Body of pancreas (tissue), 4 donors: ENCODE measurements around the gene SLC24A4. TPM values are rescaled to one million over a fixed set of nuclear protein-coding genes. Genes with fewer than 3 reads are reported as not detected.
A peak's percentile ranks its signal among the peaks of the same experiment; 100 is the strongest.

Source experiments
- ATAC-seq: fragments of 150-250 bp; one replicate; pipeline ENCODE4 v1.9.1; 2016
- DNase-seq, 4 donors: peaks; one replicate each; pipeline ENCODE4 v3.0.0-alpha.2; 2019
- H3K27ac ChIP-seq, 4 donors: fragments of 200-600 bp; sonication (generic); 1 replicate in 3 of 4; 2 replicates in 1 of 4; pipeline versions ENCODE4 v1.5.1 to v1.6.1; 2016 to 2019; ENCODE audit warnings: mild to moderate bottlenecking in 1 of 4, mixed read lengths in 1 of 4, moderate library complexity in 1 of 4
- H3K27me3 ChIP-seq, 2 donors: fragments of 200-600 bp; sonication (generic); one replicate each; pipeline ENCODE4 v1.6.0; 2016; ENCODE audit warnings: mild to moderate bottlenecking in 1 of 2
- H3K36me3 ChIP-seq, 2 donors: fragments of 200-600 bp; sonication (generic); replicated peaks in 1 of 2; 2 replicates each; pipeline ENCODE4 v1.5.1; 2016; ENCODE audit warnings: low read depth in 2 of 2; ENCODE audit not compliant: insufficient read depth in 1 of 2
- H3K4me1 ChIP-seq: fragments of 200-600 bp; sonication (generic); one replicate; pipeline ENCODE4 v1.6.0; 2016
- H3K4me3 ChIP-seq, 2 donors: fragments of 200-600 bp; sonication (generic); 1 replicate in 1 of 2; 2 replicates in 1 of 2; pipeline ENCODE4 v1.5.1; 2016 to 2019
- H3K9me3 ChIP-seq, 3 donors: fragments of 200-600 bp; sonication (generic); 1 replicate in 2 of 3; 2 replicates in 1 of 3; pipeline ENCODE4 v1.5.1; 2016
- CTCF ChIP-seq, 7 experiments: fragments of 450-650 bp in 4 of 7; fragments of 200-600 bp in 3 of 7; sonication (generic) in 3 of 7; IDR thresholded peaks; one replicate each; pipeline ENCODE4 v1.5.1; 2016 to 2019; ENCODE audit warnings: antibody characterized with exemption in 7 of 7
- POLR2A ChIP-seq, 3 donors: fragments of 450-650 bp; IDR thresholded peaks; one replicate each; pipeline ENCODE4 v1.6.1; 2016; ENCODE audit warnings: antibody characterized with exemption in 3 of 3, mild to moderate bottlenecking in 2 of 3
- WGBS, 2 donors: methylation state at CpG; one replicate each; pipeline ENCODE4 v1.1.5; 2017; 5-methylcytosine and 5-hydroxymethylcytosine counted together
- intact Hi-C: fragments of 100-400 bp; cut with DNase I; formaldehyde crosslinking; loops from one replicate; pipeline ENCODE4 v1.15.1; 2023
- total RNA-seq, 2 donors: library from RNA; depleted of rRNA; stranded (reverse); fragments of >200 nt; gene quantifications; one replicate each; pipeline ENCODE4 v1.1.0, GENCODE V29; 2016

Gene SLC24A4
- total RNA-seq, 2 donors from 2014 or later, result 0.26 TPM; not detected in 1

- TF ChIP-seq POLR2A (IDR thresholded peaks at IDR 0.05) (no peak), CTCF (IDR thresholded peaks at IDR 0.05) (no peak)
- H3K27me3 ChIP-seq, result no peaks in the 10 kb centered on the region
- no peaks in the 10 kb centered on the region for H3K4me1 ChIP-seq
- no peak overlapping the region for H3K27ac ChIP-seq
- intact Hi-C loops, result no loop called here
- H3K9me3 ChIP-seq, result peaks cover 0 to 5% (median 0%) of the 10 kb centered on the region in 3 donors
- 91 to 94% methylated on average over 1 of the region's 1 CpG for WGBS, 2 donors
- DNase-seq (no peak), ATAC-seq (no peak)
- no peaks in the 10 kb centered on the region for H3K36me3 ChIP-seq
- H3K4me3 ChIP-seq, result no peak overlapping the region
Measured at GRCh38 chr14:92470811-92471210, 147.8 kb downstream of the SLC24A4 start.

- H3K27me3 ChIP-seq, result no peaks in the 10 kb centered on the region
- H3K9me3 ChIP-seq, result peaks cover 0 to 5% (median 0%) of the 10 kb centered on the region in 3 donors
- DNase-seq (no peak), ATAC-seq (no peak)
- intact Hi-C loops, result no loop called here
- no peaks in the 10 kb centered on the region for H3K36me3 ChIP-seq
- H3K4me3 ChIP-seq, result no peak overlapping the region
- H3K27ac ChIP-seq, result no peak overlapping the region
- H3K4me1 ChIP-seq, result no peaks in the 10 kb centered on the region
- TF ChIP-seq CTCF (IDR thresholded peaks at IDR 0.05), result no peak
- no peak for TF ChIP-seq POLR2A (IDR thresholded peaks at IDR 0.05)
Measured at GRCh38 chr14:92471919-92472318, 149.0 kb downstream of the SLC24A4 start.

GRCh38 chr14:92472860-92473259 is 149.9 kb downstream of the SLC24A4 start:
- no peaks in the 10 kb centered on the region for H3K9me3 ChIP-seq
- WGBS, 2 donors, result 83 to 88% methylated on average over 1 of the region's 1 CpG
- TF ChIP-seq CTCF (IDR thresholded peaks at IDR 0.05) (no peak), POLR2A (IDR thresholded peaks at IDR 0.05) (no peak)
- H3K4me3 ChIP-seq, result no peak overlapping the region
- intact Hi-C loops, result no loop called here
- ATAC-seq, result no peak
- H3K36me3 ChIP-seq, result no peaks in the 10 kb centered on the region
- H3K27me3 ChIP-seq, result no peaks in the 10 kb centered on the region
- H3K4me1 ChIP-seq, result no peaks in the 10 kb centered on the region
- no peak overlapping the region for H3K27ac ChIP-seq
- no peak for DNase-seq

- H3K27ac ChIP-seq, result no peak overlapping the region
Measured at GRCh38 chr14:92473261-92473968, 150.4 kb downstream of the SLC24A4 start.

More at GRCh38 chr14:92473261-92473968, 150.4 kb downstream of the SLC24A4 start:
- DNase-seq (peak in 3 of 4 donors; percentile 22 to 50 (median 39)), ATAC-seq (peak; percentile 52)
- 45 to 65% methylated on average over 9 of the region's 9 CpGs for WGBS, 2 donors
- H3K4me1 ChIP-seq, result no peaks in the 10 kb centered on the region
- H3K27me3 ChIP-seq, result no peaks in the 10 kb centered on the region
- TF ChIP-seq CTCF (IDR thresholded peaks at IDR 0.05), result no peak
- intact Hi-C loops, result no loop called here
- H3K4me3 ChIP-seq, result no peak overlapping the region
- no peaks in the 10 kb centered on the region for H3K9me3 ChIP-seq
- H3K36me3 ChIP-seq, result no peaks in the 10 kb centered on the region
